HS-27A (cell line): ENCODE data around the gene MR1.

ENCODE experiments used
- DNase-seq: peaks from one replicate; pipeline ENCODE4 v3.0.0-alpha.2; 2012; ENCODE audit warnings: low read depth, missing footprints

MR1 gene

GRCh38 chr1:181091309-181092040 is 57.7 kb downstream of the MR1 start:
- DNase-seq, result no peak

- no peak for DNase-seq
Measured at GRCh38 chr1:181092056-181092455, 58.3 kb downstream of the MR1 start.

GRCh38 chr1:181092883-181093458 is 59.2 kb downstream of the MR1 start:
- DNase-seq, result no peak

- DNase-seq, result peak; percentile 88
Measured at GRCh38 chr1:181094416-181095212, 60.8 kb downstream of the MR1 start.

GRCh38 chr1:181095260-181095659 is 61.5 kb downstream of the MR1 start:
- DNase-seq, result no peak

- DNase-seq, result no peak
Measured at GRCh38 chr1:181095763-181096184, 62.0 kb downstream of the MR1 start.

- DNase-seq, result no peak
Measured at GRCh38 chr1:181097242-181097641, 63.5 kb downstream of the MR1 start.

- no peak for DNase-seq
Measured at GRCh38 chr1:181099152-181100014, 65.6 kb downstream of the MR1 start.

GRCh38 chr1:181100015-181100905 is 66.5 kb downstream of the MR1 start:
- no peak for DNase-seq

GRCh38 chr1:181100934-181101333 is 67.2 kb downstream of the MR1 start:
- no peak for DNase-seq

- no peak for DNase-seq
Measured at GRCh38 chr1:181101581-181102226, 67.9 kb downstream of the MR1 start.

- DNase-seq, result no peak
Measured at GRCh38 chr1:181102841-181103240, 69.1 kb downstream of the MR1 start.

GRCh38 chr1:181103399-181103798 is 69.6 kb downstream of the MR1 start:
- DNase-seq, result no peak

GRCh38 chr1:181104042-181104789 is 70.4 kb downstream of the MR1 start:
- no peak for DNase-seq

- no peak for DNase-seq
Measured at GRCh38 chr1:181104790-181105133, 71.0 kb downstream of the MR1 start.

GRCh38 chr1:181105134-181106021 is 71.6 kb downstream of the MR1 start:
- no peak for DNase-seq

- DNase-seq, result no peak
Measured at GRCh38 chr1:181106022-181106312, 72.2 kb downstream of the MR1 start.

GRCh38 chr1:181106479-181106878 is 72.7 kb downstream of the MR1 start:
- no peak for DNase-seq

GRCh38 chr1:181107711-181108110 is 73.9 kb downstream of the MR1 start:
- DNase-seq, result no peak
